Kidney (tissue), 14 donors: ENCODE results near the gene INO80B. TPM values are rescaled to one million over a fixed set of nuclear protein-coding genes. Genes with fewer than 3 reads are reported as not detected.
"Not testable (repeated sequence)": the region's sequence is repeated elsewhere in the genome, so short reads cannot be mapped to it uniquely, and the experiment has no call there.

Source experiments
- DNase-seq, 5 donors: peaks; one replicate each; pipeline ENCODE4 v3.0.0-alpha.2; 2013 to 2020
- FAIRE-seq: peaks from 2 replicates; lab custom pipeline; 2012; peaks lifted over from hg19 to GRCh38; lab: Jason Lieb, UNC
- H3K27ac ChIP-seq, 2 donors: one replicate each; pipeline ENCODE4 v1.7.0; 2013; ENCODE audit warnings: low read depth in 2 of 2, low read length in 2 of 2, inconsistent platforms in 1 of 2
- H3K27me3 ChIP-seq: one replicate; pipeline ENCODE4 v1.7.1; 2013; ENCODE audit warnings: low read length, inconsistent platforms; ENCODE audit not compliant: control insufficient read depth, insufficient read depth
- H3K36me3 ChIP-seq, 3 donors: one replicate each; pipeline versions ENCODE4 v1.7.0 to v1.7.1; 2013; ENCODE audit warnings: low read length in 3 of 3, control low read depth in 1 of 3, inconsistent platforms in 1 of 3; ENCODE audit not compliant: insufficient read depth in 3 of 3, control insufficient read depth in 2 of 3
- H3K4me1 ChIP-seq, 3 donors: one replicate each; pipeline versions ENCODE4 v1.7.0 to v1.7.1; 2013; ENCODE audit warnings: low read length in 3 of 3, inconsistent platforms in 1 of 3, low read depth in 1 of 3; ENCODE audit not compliant: control insufficient read depth in 2 of 3, insufficient read depth in 2 of 3
- H3K4me3 ChIP-seq, 3 donors: one replicate each; pipeline versions ENCODE4 v1.7.0 to v1.8.1; 2013; ENCODE audit warnings: low read length in 3 of 3, control low read depth in 1 of 3, inconsistent platforms in 1 of 3
- H3K9ac ChIP-seq, 3 donors: one replicate each; pipeline versions ENCODE4 v1.7.0 to v1.7.1; 2013; ENCODE audit warnings: low read length in 3 of 3, control low read depth in 1 of 3, inconsistent platforms in 1 of 3
- H3K9me3 ChIP-seq, 3 donors: one replicate each; pipeline versions ENCODE4 v1.7.0 to v1.7.1; 2013; ENCODE audit warnings: low read length in 3 of 3, control low read depth in 1 of 3, inconsistent platforms in 1 of 3; ENCODE audit not compliant: control insufficient read depth in 2 of 3, insufficient read depth in 1 of 3
- intact Hi-C: fragments of 100-400 bp; cut with DNase I; formaldehyde crosslinking; loops from one replicate; pipeline ENCODE4 v1.11.1; 2022
- polyA plus RNA-seq: library from polyadenylated mRNA; stranded (reverse); fragments of 350-450 nt; fragmentation: Illumina TruSeq; extraction: RNeasy Lipid Tissue Mini Kit (QIAGEN cat#74804); gene quantifications from one replicate; pipeline ENCODE4 v1.2.3, GENCODE V29; 2014; ENCODE audit warnings: low read depth, low replicate concordance; ENCODE audit not compliant: insufficient read depth
- total RNA-seq: library from RNA; stranded (reverse); fragmentation: NEBNext Ultra II Directional; extraction: Animal tissue kit (Norgen Biotek cat#: 25700); gene quantifications from one replicate; pipeline ENCODE4 v1.2.1, GENCODE V29; 2021
- TF ChIP-seq, protein P1 (sequence below): IDR thresholded peaks from 3 replicates; pipeline ENCODE4 v1.5.1; 2012; ENCODE audit warnings: mild to moderate bottlenecking, moderate library complexity, borderline replicate concordance; ENCODE audit not compliant: insufficient read depth; ENCODE audit errors: extremely low read depth
- donor health status: control.
- donor health status: control.
- donor health status: control.
- donor health status: control.
- donor health status: control.
- donor health status: DM: yes; HTN: yes; CAD: no.
- donor health status: Normal renal cell carcinoma (clear cell type).

INO80B gene
- total and polyA plus RNA-seq, 2 donors from 2014 or later: 37.0 to 44.2 TPM

DNA sequence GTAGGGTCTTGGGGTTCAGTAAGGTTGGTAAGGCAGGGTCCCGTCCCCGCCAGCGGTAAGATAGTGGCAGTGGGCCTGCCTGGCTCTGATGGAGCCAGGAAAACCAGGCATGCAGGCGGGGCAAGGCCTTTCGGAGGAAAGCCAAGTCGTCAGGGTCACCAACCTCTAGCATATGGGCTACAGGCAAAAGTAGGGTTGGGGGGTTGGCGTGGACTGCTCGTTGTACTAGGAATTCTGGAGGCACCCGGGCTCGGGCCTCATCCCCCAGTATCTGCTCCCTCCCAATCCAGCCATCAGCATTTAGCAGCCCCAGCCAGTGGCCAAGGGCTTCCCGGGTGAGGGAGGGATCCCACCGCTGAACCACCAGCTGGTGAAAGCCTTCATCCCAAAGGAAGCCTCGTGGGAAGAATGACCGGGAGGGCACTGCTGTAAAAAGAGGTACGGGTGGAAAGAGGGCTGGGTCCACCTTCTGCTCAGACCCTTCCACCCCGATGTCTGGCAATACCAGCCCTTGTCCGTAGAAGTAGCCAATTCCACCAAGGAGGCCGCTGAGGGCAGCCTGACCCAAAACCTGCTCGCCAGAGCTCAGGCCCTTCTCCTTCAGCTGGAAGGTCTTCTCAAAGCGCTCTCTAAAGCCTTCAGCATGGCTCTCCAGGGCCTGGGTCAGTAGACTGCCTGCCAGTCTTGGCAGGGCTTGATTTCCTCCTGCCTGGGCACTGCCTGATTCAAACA, 7.3 kb downstream of the INO80B start:
- H3K9ac ChIP-seq: no peak overlapping the region
- H3K4me3 ChIP-seq: no peak overlapping the region
- TF ChIP-seq, protein P1, sequence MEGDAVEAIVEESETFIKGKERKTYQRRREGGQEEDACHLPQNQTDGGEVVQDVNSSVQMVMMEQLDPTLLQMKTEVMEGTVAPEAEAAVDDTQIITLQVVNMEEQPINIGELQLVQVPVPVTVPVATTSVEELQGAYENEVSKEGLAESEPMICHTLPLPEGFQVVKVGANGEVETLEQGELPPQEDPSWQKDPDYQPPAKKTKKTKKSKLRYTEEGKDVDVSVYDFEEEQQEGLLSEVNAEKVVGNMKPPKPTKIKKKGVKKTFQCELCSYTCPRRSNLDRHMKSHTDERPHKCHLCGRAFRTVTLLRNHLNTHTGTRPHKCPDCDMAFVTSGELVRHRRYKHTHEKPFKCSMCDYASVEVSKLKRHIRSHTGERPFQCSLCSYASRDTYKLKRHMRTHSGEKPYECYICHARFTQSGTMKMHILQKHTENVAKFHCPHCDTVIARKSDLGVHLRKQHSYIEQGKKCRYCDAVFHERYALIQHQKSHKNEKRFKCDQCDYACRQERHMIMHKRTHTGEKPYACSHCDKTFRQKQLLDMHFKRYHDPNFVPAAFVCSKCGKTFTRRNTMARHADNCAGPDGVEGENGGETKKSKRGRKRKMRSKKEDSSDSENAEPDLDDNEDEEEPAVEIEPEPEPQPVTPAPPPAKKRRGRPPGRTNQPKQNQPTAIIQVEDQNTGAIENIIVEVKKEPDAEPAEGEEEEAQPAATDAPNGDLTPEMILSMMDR: no peak
- FAIRE-seq: no peak
- peaks cover 0 to 3% (median 0%) of the 10 kb centered on the region in 3 donors for H3K36me3 ChIP-seq
- intact Hi-C loops: no loop called here
- no peak for DNase-seq
- H3K9me3 ChIP-seq: no peaks in the 10 kb centered on the region
- no peak overlapping the region for H3K27ac ChIP-seq
- no peaks in the 10 kb centered on the region for H3K27me3 ChIP-seq
- H3K4me1 ChIP-seq: peaks cover 0 to 14% (median 7%) of the 10 kb centered on the region in 3 donors

DNA sequence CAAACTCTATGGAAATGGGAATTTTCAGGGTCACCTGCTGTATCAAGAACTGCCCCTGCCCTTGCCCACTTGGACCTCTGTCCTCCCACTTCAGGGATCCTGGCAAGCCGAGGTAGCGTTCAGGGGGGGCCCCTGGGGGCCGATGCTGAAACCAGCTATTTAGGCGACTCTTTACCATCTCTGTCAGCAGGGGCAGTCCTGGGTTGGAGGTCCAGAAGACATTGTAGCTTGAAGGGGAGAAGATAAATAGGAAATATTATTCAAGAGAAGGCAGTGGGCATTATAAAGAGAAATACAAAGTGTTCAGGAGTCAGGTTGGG, 7.9 kb downstream of the INO80B start:
- H3K4me3 ChIP-seq: no peak overlapping the region
- H3K27ac ChIP-seq: no peak overlapping the region
- H3K36me3 ChIP-seq: peaks cover 0 to 3% (median 0%) of the 10 kb centered on the region in 3 donors
- no peaks in the 10 kb centered on the region for H3K9me3 ChIP-seq
- TF ChIP-seq, protein P1: no peak
- FAIRE-seq (no peak), DNase-seq (no peak)
- H3K27me3 ChIP-seq: no peaks in the 10 kb centered on the region
- H3K9ac ChIP-seq: no peak overlapping the region
- H3K4me1 ChIP-seq: peaks cover 0 to 14% (median 7%) of the 10 kb centered on the region in 3 donors
- intact Hi-C loops: no loop called here

DNA sequence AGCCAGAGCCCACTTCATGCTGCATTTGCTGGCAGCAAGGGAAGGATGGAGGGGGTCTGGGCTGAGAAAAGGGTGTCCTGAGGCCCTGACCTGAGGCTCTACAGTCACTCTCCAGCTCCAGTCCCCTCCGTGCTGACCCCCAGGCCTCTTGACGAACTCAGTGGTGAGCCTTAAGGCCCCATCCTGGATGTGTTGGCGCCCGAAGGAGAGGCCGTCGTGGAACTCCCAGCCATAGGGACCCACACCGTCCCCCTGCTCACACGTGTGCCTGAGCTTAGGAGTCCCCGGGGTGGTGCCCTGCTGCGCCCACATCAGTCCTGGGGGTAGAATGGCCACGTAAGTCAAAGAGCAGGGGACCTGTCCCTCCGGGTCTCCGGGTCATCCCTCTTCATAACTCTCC, 9.5 kb downstream of the INO80B start:
- FAIRE-seq (no peak), DNase-seq (peak in 1 of 5 donors; percentile 75)
- intact Hi-C loops: no loop called here
- H3K4me1 ChIP-seq: peaks cover 0 to 7% (median 7%) of the 10 kb centered on the region in 3 donors
- peak overlapping the region; percentile 39 to 91 (median 80) for H3K9ac ChIP-seq
- no peaks in the 10 kb centered on the region for H3K27me3 ChIP-seq
- peak overlapping the region; percentile 68 to 92 (median 91) for H3K4me3 ChIP-seq
- H3K36me3 ChIP-seq: peaks cover 0 to 3% (median 0%) of the 10 kb centered on the region in 3 donors
- no peaks in the 10 kb centered on the region for H3K9me3 ChIP-seq
- H3K27ac ChIP-seq: peak overlapping the region in 1 of 2 donors; percentile 17
- TF ChIP-seq, protein P1: no peak

DNA sequence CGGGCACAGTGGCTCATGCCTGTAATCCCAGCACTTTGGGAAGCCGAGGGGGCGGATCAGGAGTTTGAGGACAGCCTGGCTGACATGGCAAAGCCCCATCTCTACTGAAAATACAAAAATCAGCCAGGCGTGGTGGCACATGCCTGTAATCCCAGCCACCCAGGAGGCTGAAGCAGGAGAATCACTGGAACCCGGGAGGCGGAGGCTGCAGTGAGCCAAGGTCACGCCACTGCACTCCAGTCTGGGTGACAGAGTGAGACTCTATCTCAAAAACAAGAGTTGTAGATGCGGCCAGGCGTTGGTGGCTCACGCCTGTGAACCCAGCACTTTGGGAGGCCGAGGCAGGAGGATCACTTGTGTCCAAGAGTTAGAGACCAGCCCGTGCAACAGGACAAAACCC, 15.9 kb downstream of the INO80B start:
- H3K9me3 ChIP-seq, H3K9ac ChIP-seq, intact Hi-C loops, H3K4me1 ChIP-seq, H3K4me3 ChIP-seq, H3K27ac ChIP-seq, H3K27me3 ChIP-seq, FAIRE-seq: not testable (repeated sequence)
- peaks cover 0 to 13% (median 9%) of the 10 kb centered on the region in 3 donors for H3K36me3 ChIP-seq
- peak in 1 of 5 donors; percentile 65 for DNase-seq
